Trophoblast cell (in vitro differentiated cells and primary cell): ENCODE measurements around the gene NKG7.

Experiments
- DNase-seq, 2 donors: peaks; one replicate each; pipeline ENCODE4 v3.0.0-alpha.2; 2016
- H2AFZ ChIP-seq: 2 replicates; pipeline ENCODE4 v1.6.1; 2013; ENCODE audit warnings: low read length, moderate library complexity, mild to moderate bottlenecking; ENCODE audit not compliant: insufficient read depth, poor library complexity
- H2AK5ac ChIP-seq: 2 replicates; pipeline ENCODE4 v1.6.1; 2013; ENCODE audit warnings: mild to moderate bottlenecking, low read length
- H2BK120ac ChIP-seq: 2 replicates; pipeline ENCODE4 v1.6.1; 2013; ENCODE audit warnings: low read length, mild to moderate bottlenecking, moderate library complexity; ENCODE audit not compliant: insufficient read depth, poor library complexity
- H2BK12ac ChIP-seq: 2 replicates; pipeline ENCODE4 v1.6.1; 2013; ENCODE audit warnings: mild to moderate bottlenecking, low read length, moderate library complexity
- H2BK5ac ChIP-seq: 2 replicates; pipeline ENCODE4 v1.6.1; 2013; ENCODE audit warnings: low read length, low read depth, moderate library complexity, mild to moderate bottlenecking; ENCODE audit not compliant: poor library complexity
- H3K14ac ChIP-seq: 2 replicates; pipeline ENCODE4 v1.6.1; 2013; ENCODE audit warnings: mild to moderate bottlenecking, low read length
- H3K18ac ChIP-seq: 2 replicates; pipeline ENCODE4 v1.6.1; 2013; ENCODE audit warnings: mild to moderate bottlenecking, low read length
- H3K23ac ChIP-seq: 2 replicates; pipeline ENCODE4 v1.6.1; 2013; ENCODE audit warnings: low read length
- H3K27ac ChIP-seq: 2 replicates; pipeline ENCODE4 v1.5.1; 2013; ENCODE audit warnings: low read depth, mild to moderate bottlenecking, inconsistent platforms, low read length, moderate library complexity
- H3K27me3 ChIP-seq: 2 replicates; pipeline ENCODE4 v1.6.1; 2013; ENCODE audit warnings: inconsistent platforms, mild to moderate bottlenecking, low read length, moderate library complexity; ENCODE audit not compliant: insufficient read depth
- H3K36me3 ChIP-seq, 2 experiments: 1 replicate in 1 of 2; 2 replicates in 1 of 2; pipeline ENCODE4 v1.6.1; 2013; ENCODE audit warnings: low read length in 2 of 2, mild to moderate bottlenecking in 2 of 2, moderate library complexity in 1 of 2; ENCODE audit not compliant: insufficient read depth in 2 of 2, control insufficient read depth in 1 of 2
- H3K4ac ChIP-seq: 2 replicates; pipeline ENCODE4 v1.6.1; 2013; ENCODE audit warnings: low read depth, mild to moderate bottlenecking, low read length, moderate library complexity
- H3K4me1 ChIP-seq, 2 experiments: 1 replicate in 1 of 2; 2 replicates in 1 of 2; pipeline ENCODE4 v1.6.1; 2013; ENCODE audit warnings: low read length in 2 of 2, mild to moderate bottlenecking in 2 of 2, moderate library complexity in 1 of 2; ENCODE audit not compliant: insufficient read depth in 2 of 2, control insufficient read depth in 1 of 2
- H3K4me2 ChIP-seq: 2 replicates; pipeline ENCODE4 v1.6.1; 2013; ENCODE audit warnings: inconsistent platforms, mild to moderate bottlenecking, low read length, moderate library complexity
- H3K4me3 ChIP-seq: 2 replicates; pipeline ENCODE4 v1.5.1; 2013; ENCODE audit warnings: mild to moderate bottlenecking, low read depth, low read length, inconsistent platforms
- H3K79me1 ChIP-seq: one replicate; pipeline ENCODE4 v1.6.1; 2013; ENCODE audit warnings: low read length
- H3K79me2 ChIP-seq: 2 replicates; pipeline ENCODE4 v1.6.1; 2013; ENCODE audit warnings: low read length, mild to moderate bottlenecking; ENCODE audit not compliant: control insufficient read depth, insufficient read depth, poor library complexity
- H3K9ac ChIP-seq: 2 replicates; pipeline ENCODE4 v1.6.1; 2013; ENCODE audit warnings: mild to moderate bottlenecking, low read length
- H3K9me3 ChIP-seq: 2 replicates; pipeline ENCODE4 v1.6.1; 2013; ENCODE audit warnings: low read depth, mild to moderate bottlenecking, control low read depth, inconsistent platforms, low read length; ENCODE audit not compliant: insufficient read depth
- H4K12ac ChIP-seq: 2 replicates; pipeline ENCODE4 v1.6.1; 2013; ENCODE audit warnings: low read depth, mild to moderate bottlenecking, low read length, moderate library complexity
- H4K8ac ChIP-seq: 2 replicates; pipeline ENCODE4 v1.6.1; 2013; ENCODE audit warnings: low read depth, mild to moderate bottlenecking, low read length, moderate library complexity
- H4K91ac ChIP-seq: one replicate; pipeline ENCODE4 v1.6.1; 2013; ENCODE audit warnings: low read depth, mild to moderate bottlenecking, low read length, moderate library complexity
- WGBS: extraction: QIAGEN DNeasy Blood & Tissue Kit; methylation state at CpG from one replicate; pipeline ENCODE4 v1.1.7; 2013; ENCODE audit warnings: missing lambda C conversion rate; ENCODE audit not compliant: insufficient read length, insufficient coverage; ENCODE audit errors: extremely low coverage; 5-methylcytosine and 5-hydroxymethylcytosine counted together

The NKG7 gene

DNA sequence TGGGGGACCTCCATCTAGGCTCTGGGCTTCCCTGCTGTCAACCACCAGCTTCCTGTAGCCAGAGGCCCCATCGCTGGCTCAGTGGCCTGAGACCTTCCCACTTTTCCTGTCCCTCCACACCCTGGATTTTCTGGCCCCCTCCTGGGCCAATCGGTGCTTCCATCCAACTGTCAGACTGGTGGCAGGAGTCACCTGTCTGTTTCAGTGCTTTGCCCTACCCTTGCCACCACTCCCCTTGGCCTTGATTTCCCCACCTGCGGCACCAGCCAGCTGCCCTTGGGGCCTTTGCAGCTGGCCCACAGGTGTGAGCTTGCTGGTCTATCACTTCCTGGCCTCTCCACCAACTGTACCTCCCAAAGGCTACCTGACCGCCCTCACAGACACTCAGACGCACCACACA is 43.0 kb downstream of the NKG7 start:
- H3K14ac ChIP-seq = no peak overlapping the region
- H3K23ac ChIP-seq = no peak overlapping the region
- H3K18ac ChIP-seq = no peak overlapping the region
- H3K79me2 ChIP-seq = no peaks in the 10 kb centered on the region
- H3K27ac ChIP-seq = no peak overlapping the region
- no peak overlapping the region for H2BK120ac ChIP-seq
- H2AK5ac ChIP-seq = no peak overlapping the region
- H3K9me3 ChIP-seq = peaks cover 3% of the 10 kb centered on the region
- H3K27me3 ChIP-seq = no peaks in the 10 kb centered on the region
- H4K12ac ChIP-seq = no peak overlapping the region
- no peak overlapping the region for H4K91ac ChIP-seq
- no peak overlapping the region for H2BK5ac ChIP-seq
- H3K36me3 ChIP-seq = no peaks in the 10 kb centered on the region
- H3K4me2 ChIP-seq = no peak overlapping the region
- no peak overlapping the region for H3K9ac ChIP-seq
- H4K8ac ChIP-seq = no peak overlapping the region
- DNase-seq = no peak
- H2AFZ ChIP-seq = no peak overlapping the region
- WGBS = no CpG with 5 or more reads among the region's 5 CpGs
- H2BK12ac ChIP-seq = no peak overlapping the region
- no peaks in the 10 kb centered on the region for H3K79me1 ChIP-seq
- H3K4me1 ChIP-seq = no peaks in the 10 kb centered on the region
- H3K4me3 ChIP-seq = no peak overlapping the region
- no peak overlapping the region for H3K4ac ChIP-seq

DNA sequence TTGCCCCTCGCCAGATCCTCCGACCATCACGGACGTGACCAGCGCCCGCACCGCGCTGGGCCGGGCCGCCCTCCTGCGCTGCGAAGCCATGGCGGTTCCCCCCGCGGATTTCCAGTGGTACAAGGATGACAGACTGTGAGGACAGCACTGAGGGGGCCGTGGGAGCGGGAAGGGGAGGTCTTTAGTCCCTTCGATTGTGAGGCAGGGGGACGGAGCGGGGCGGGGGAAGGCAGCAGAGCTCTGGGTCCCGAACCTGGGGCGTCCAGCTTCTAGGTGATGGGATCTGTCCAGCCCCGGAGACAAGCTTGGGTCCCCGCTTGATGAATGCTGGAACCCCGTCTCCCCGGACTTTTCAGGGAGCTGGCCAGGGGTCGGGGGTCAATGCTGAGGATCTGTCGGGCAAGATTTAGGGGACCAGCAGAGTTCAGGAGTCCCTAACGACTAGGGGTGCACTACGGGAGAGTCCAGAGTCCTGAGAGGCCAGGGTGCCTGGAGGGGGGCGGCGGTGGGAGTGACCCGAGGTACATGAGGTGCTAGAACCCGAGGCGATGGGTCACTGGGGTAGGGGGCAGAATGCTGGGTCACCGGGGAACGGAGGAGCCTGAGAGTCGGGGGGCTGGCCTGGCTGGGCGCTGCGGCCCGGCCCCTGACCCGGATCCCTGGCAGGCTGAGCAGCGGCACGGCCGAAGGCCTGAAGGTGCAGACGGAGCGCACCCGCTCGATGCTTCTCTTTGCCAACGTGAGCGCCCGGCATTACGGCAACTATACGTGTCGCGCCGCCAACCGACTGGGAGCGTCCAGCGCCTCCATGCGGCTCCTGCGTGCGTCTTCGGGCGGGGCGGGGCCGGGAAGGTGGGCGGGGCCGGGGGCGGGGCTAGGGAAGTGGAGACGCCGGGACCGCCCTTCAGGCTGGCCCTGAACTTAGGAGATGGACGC is 45.1 kb downstream of the NKG7 start:
- Histone ChIP-seq H3K4me1 (no peaks in the 10 kb centered on the region), H4K12ac (no peak overlapping the region), H2AK5ac (no peak overlapping the region), H3K79me1 (no peaks in the 10 kb centered on the region), H3K18ac (no peak overlapping the region), H2AFZ (no peak overlapping the region), H2BK120ac (no peak overlapping the region), H3K14ac (no peak overlapping the region), H2BK5ac (no peak overlapping the region), H2BK12ac (no peak overlapping the region), H4K91ac (no peak overlapping the region), H3K4me3 (no peak overlapping the region), H3K9ac (no peak overlapping the region), H4K8ac (no peak overlapping the region), H3K79me2 (no peaks in the 10 kb centered on the region), H3K4me2 (peak overlapping the region; percentile 15), H3K9me3 (peaks cover 3% of the 10 kb centered on the region), H3K27ac (no peak overlapping the region), H3K27me3 (no peaks in the 10 kb centered on the region), H3K23ac (no peak overlapping the region), H3K4ac (no peak overlapping the region), H3K36me3 (no peaks in the 10 kb centered on the region)
- WGBS = no CpG with 5 or more reads among the region's 75 CpGs
- peak in 1 of 2 donors; percentile 21 for DNase-seq

DNA sequence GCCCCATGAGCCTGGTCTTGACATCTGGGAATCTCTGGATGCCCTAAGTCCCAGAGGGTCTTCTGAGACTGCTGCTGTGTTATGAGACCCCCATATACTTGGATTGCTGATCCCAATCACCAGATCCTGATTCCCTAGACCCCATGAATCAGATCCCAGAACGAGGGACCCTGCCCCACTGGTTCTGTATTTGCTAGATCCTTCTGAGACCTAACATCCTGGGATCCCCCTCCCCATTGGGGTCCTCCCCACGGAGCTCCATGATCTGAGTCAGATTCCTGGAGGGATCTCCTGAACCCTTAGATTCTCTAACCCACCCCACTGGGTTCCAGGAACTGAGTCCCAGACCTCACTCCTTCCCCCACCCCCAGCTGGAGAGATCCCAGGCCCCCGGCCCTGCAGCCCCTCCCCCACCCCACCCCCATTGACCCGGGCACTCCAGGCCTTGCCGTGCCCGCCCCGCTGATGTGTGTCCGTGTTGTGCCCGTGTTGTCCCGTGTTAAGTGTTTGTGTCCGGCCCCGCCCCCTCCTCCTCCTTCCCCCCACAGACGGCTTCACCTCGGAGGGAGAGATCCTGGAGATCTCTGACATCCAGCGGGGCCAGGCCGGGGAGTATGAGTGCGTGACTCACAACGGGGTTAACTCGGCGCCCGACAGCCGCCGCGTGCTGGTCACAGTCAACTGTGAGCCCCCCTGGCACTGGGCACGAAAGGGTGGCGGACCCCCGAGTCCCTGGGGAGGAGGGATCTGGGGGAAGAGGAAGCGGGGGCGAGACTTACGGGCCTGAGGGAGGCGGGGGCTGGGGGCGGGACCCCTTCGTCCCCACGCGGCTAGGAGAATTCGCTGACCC is 46.0 kb downstream of the NKG7 start:
- Histone ChIP-seq H2BK120ac (no peak overlapping the region), H4K91ac (no peak overlapping the region), H3K4ac (no peak overlapping the region), H4K8ac (no peak overlapping the region), H3K9ac (no peak overlapping the region), H3K18ac (no peak overlapping the region), H3K23ac (no peak overlapping the region), H3K9me3 (peaks cover 3% of the 10 kb centered on the region), H3K27me3 (no peaks in the 10 kb centered on the region), H3K4me2 (no peak overlapping the region), H3K79me2 (no peaks in the 10 kb centered on the region), H3K14ac (no peak overlapping the region), H2BK12ac (no peak overlapping the region), H3K79me1 (no peaks in the 10 kb centered on the region), H3K4me3 (no peak overlapping the region), H3K36me3 (no peaks in the 10 kb centered on the region), H4K12ac (no peak overlapping the region), H2AFZ (no peak overlapping the region), H2AK5ac (no peak overlapping the region), H3K4me1 (no peaks in the 10 kb centered on the region), H3K27ac (no peak overlapping the region), H2BK5ac (no peak overlapping the region)
- WGBS = no CpG with 5 or more reads among the region's 36 CpGs
- DNase-seq = no peak

DNA sequence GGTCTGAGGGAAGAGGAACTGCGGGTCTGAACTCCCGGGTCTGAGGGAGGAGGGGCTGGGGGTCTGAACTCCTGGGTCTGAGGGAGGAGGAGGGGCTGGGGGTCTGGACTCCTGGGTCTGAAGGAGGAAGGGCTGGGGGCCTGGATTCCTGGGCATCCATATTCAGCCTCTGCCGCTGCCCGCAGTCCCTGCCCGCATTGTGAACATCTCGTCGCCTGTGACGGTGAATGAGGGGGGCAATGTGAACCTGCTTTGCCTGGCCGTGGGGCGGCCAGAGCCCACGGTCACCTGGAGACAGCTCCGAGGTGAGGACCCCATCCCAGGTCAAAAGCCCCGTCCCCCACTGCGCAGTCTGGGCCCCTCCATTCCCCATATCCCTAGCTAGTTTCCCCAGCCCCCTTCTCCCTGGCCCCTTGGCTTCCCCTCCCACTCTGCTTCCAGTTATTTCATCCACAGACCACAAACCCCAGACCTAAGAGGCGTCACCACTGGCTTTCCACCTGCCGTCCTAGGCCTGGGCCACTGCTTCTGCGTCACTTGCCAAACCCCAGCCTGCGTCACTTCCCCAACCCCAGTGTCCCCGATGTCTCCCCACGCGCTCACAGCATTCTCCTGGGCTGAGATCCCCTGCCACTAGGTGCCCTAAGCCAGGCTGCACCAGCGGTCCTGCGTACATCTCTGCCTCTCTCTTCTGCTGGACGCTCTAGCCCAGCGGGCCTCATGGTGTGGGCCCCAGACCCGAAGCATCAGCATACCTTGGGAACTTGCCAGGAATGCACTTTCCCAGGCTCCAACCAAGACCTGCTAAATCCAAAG is 47.1 kb downstream of the NKG7 start:
- Histone ChIP-seq H3K18ac (no peak overlapping the region), H3K4ac (no peak overlapping the region), H3K79me2 (no peaks in the 10 kb centered on the region), H2BK120ac (no peak overlapping the region), H3K79me1 (no peaks in the 10 kb centered on the region), H4K91ac (no peak overlapping the region), H3K9me3 (peaks cover 3% of the 10 kb centered on the region), H3K4me2 (no peak overlapping the region), H3K27me3 (no peaks in the 10 kb centered on the region), H3K4me1 (no peaks in the 10 kb centered on the region), H4K12ac (no peak overlapping the region), H2BK5ac (no peak overlapping the region), H2AFZ (no peak overlapping the region), H3K9ac (no peak overlapping the region), H3K14ac (no peak overlapping the region), H3K23ac (no peak overlapping the region), H3K4me3 (no peak overlapping the region), H2BK12ac (no peak overlapping the region), H4K8ac (no peak overlapping the region), H2AK5ac (no peak overlapping the region), H3K27ac (no peak overlapping the region), H3K36me3 (no peaks in the 10 kb centered on the region)
- no CpG with 5 or more reads among the region's 26 CpGs for WGBS
- DNase-seq = no peak
